ENCODE results near the gene XXYLT1.

The XXYLT1 gene

DNA sequence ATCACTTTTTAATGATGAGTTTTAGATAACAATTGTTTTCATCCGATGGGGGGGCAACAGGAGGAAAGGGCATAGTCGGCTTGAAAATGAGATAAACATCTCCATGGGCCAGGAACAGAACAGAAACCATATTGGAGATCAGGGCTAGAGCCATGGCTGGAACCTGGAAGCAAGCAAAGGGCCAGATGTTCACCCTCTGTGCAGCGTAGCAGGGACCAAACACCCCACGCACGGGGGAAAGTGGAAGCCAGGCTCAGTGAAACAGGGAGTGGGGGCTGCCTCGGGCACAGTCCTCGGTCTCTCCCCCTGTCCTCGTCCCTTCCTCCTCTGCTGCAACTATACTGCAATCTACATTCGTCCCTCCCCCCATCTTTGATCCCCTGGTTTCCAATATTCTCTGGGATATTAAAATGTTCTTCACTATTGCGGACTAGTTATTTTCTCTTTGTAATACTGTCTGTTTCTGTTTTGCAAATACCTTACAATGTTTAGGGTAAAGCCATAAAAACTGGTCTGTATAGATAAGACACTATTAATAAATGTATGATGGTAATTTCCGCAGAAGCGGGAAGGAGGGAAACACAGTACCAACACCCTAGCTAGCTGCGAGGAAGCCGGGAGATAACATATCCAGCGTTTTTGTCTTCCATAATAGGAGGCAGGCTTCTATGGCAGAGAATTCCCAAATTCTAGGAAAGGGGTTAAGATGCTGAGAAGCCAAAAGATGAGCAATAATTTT, 121.5 kb downstream of the XXYLT1 start:
- DNase-seq: no peak

DNA sequence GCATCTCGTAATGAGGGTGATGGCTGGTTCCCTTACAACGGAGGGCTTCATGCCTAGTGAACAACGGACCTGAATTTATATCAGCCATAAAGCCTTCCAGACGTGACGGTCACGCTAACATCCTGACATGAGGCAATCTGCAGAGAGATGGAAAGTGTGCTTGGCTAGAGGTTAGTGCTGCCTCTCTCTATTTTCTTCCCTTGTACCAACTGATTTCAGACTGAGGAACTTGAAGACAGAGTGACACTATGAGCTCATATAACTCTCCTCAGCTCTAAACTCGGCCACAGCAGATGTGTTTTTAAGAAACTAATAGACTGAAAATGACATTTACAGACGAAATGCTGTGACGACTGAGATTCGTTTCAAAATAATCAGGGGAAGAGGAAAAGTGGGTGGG, 122.4 kb downstream of the XXYLT1 start:
- DNase-seq: no peak

DNA sequence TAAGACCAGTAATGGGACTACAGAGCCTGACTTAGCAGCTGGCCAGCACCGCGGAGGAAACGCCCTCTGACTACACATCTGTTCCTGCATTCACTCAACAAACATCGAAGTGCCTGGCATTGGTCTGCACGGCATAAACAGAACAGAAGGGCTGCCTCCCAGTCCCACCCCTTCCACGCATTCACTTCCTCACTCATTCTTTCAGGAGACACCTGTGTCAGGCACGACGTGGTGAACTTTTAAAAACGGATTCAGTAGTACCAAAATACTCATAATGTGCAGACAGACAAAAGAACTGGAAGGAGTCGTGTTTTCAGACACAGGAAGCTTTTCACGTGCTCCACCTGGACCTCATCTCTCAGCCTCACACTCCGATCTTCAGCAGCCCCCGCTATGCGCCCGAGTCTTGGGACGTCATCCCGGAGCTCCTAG, 123.3 kb downstream of the XXYLT1 start:
- DNase-seq: no peak

DNA sequence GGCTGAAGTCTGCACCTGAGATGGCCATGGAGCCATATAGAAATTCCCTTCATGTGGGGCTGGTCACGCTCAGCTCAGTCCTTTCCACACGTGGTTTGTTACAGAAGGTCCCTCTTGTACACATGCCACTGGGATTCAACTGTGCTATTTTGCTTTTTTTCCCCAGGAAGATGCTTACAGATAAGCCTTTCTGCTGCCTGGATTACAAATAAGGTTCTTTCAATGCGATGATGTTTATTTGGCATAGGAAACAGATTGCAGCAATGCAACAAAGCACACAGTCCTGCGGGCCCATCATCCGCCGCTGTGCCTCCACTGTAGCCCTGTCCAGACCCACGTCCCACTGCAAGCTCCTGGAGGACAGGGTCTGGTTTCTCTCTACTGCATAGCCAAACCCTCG, 124.8 kb downstream of the XXYLT1 start:
- no peak for DNase-seq

DNA sequence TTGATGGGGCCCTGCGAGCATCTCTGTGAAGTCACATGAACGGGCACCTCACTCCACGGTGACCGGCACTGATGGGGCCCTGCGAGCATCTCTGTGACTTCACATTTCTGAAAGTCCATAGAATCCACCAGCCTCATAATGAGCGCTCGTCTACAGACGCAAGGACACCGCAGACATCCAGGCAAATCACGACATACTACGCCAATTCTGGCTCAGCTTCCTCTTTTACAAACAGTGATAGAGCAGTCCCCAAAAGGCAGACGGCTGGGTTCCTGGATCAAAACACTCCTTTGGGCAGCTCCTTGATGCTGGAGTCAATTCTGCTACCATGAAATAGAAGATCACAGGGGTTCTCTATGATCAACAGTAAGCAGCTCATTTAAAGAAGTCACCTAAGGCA, 125.4 kb downstream of the XXYLT1 start:
- DNase-seq: no peak

DNA sequence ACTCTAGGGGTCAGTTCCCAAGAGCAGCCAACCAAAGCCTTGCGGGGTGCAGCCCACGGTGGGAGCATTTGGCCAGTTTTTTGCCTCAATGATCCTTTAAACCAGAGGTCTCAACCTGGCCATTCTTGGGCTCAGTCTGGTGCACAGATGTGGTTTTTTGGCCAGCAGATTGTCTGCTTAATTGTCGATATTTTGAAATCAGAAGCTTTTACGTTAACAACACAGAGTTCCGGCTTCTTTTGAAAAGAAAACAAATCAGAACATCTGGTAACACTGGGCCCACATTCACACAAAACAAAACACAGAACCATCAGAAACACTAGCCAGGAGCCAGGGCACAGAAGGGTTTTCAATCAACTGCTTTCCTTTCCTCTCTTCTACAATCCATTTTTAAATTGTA, 127.7 kb downstream of the XXYLT1 start:
- DNase-seq: no peak

DNA sequence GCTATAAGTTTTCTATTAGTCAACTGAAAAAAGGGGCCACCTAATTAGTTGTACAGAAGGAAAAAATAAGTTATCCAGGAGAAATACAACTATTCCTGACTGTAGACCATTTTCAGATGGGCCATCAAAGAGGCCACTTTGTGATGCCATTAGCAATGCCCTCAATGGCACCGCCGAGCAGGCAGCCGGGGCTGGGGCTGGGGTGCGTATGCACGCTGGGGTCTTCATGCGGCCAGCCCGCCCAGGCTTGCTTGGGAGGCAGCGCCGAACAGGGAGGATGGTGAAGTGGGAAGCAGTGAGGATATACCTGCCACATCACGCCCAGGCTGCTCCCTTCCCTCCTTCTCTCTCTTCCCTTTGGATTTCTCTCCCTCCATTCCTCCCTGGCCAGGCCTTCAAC, 128.4 kb downstream of the XXYLT1 start:
- DNase-seq: no peak

DNA sequence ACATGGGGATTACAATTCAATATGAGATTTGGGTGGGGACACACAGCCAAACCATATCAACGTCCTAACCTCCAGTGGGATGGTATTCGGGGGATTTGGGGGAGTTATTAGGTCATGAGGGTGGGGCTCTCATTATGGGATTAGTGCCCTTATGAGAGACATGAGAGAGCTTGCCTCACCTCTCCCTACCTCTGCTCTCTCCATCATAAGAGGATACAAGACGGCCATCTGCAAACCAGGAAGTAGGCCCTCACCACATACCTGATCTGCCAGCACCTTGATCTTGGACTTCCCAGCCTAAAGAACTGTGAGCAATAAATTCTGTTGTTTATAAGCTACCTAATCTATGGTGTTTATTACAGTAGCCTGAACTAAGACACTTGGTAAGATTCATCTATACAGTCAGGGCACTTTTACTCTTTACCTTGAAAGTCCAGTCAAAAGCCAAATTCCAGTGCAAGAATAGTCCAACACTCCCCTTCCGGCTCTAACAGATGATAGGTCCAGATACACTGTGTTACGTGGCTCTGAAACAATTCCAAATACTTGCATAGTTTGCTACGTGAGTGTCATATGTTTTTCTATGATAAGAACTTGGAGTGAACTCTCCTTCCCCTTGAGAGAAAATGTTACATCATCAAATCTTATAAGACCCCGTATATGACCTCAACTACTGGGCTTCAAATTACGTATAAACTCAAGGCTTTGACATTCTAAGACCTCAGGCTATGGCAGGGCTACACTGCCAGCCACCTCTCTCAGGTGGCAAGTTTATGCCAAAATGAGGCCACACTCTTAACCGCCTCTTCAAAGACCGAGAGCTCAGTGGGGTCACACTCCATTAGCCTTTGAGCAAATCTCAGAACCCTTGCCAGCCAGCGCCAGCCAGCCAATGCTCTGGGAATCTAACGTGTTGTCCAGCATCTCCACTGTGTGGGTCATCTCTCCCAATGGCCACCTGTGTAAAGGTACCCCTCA, 129.9 kb downstream of the XXYLT1 start:
- no peak for DNase-seq

DNA sequence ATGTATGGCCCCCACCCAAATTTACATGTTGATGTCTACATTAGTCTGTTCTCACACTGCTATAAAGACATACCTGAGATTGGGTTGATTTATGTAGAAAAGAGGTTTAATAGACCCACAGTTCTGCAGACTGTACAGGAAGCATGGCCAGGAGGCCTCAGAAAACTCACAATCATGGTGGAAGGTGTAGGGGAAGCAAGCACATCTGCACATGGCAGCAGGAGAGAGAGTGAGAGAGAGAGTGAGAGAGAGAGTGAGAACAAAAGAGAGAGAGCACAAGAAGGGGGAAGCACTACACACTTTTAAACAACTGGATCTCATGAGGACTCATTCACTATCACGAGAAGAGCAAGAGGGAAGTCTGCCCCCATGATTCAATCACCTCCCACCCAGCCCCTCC, 130.5 kb downstream of the XXYLT1 start:
- no peak for DNase-seq

DNA sequence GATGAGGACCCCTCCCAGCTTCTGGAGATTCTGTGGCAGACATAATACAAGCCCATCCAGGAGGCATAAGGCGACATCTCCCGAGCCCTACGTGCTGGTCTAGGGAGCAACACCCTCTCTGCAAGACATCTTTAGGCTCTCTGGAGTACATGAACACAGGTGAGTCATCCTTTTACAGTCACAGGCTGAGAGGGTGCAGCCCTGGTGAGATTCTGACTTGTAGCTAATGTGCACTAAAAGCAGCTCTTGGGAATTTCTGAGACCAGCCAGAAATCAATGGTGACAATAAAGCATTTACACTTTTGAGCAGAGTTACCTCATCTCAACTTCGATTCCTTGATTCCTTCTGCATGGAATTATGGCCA, 131.1 kb downstream of the XXYLT1 start:
- no peak for DNase-seq

DNA sequence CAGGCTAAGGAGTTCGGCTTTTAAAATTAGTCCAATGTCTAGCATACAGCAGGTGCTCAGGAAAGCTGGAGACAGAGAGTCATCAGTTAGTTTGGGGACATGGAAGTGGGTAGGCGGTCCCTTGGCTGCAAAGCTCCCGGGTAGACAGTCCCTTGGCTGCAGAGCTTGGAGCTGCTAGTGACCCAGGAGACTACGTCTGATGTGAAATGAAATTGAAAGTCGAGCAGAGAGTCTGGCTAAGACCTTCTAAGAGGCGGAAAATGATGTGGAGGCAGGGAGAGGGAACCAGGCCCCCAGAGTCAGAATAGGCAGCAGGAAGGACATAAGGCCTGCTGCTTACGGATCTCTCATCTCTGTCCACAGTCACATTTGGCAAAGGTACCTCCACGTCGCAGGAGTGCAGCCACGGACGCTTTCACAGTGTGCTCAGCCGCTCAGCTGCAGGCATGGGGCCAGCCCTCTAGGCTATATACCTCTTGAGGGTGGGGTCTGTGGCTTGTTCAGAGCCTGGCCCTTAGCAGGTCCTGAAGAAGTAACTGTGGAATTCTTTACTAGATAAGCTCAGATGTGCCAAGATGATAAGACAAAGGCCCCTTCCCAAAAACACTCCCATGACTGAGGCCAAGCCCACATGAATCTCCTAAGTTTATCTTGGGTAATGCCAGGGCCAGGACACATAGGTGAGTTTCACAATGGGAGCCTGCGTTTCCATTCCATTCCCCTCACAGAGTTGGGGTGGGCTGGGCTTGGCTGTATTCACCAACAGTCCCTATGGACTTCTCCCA, 131.7 kb downstream of the XXYLT1 start:
- no peak for DNase-seq

DNA sequence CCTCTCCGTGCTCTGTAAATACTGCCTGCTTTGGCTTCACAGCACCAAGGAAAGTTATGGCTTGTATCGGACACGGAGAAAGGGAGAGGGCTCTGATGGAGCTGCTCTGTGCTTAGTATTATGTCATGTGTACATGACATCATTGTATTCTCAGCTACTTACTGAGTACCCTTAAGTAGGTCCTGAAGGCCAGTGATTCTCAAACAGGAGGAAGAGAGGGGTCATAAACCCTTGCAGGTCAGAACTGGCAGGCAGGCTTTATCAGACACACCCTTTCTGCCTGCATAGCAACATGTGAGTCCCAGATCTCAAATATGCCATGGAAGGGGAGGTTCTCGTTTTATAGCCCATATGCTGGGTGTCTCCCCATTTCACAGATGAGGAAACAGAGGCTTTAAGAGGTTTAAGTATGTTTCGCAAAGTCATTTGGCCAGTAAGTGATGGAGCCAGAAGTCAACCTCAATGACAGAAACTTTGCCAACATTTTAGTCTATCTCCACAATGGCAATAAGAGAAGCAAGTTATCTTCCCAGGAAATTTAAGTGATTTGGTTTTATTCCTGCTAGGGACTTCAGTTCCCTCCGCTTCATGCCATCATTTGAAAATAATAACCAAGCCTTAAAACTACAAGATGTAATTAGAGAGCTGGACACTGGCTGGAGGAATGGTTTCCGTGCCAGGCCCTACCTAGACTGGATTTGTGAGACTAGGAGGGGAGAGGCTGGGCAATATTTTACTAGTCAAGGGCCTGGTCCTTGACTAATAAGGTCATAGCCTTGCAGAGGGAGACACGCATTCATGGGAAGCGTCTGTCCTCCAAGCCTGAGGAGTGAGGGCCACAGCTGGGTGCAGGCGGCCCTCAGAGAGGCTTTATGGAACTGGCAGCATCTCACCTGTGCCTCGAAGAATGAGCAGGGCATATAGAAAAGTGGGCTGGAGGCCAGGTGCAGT, 133.0 kb downstream of the XXYLT1 start:
- DNase-seq: no peak

DNA sequence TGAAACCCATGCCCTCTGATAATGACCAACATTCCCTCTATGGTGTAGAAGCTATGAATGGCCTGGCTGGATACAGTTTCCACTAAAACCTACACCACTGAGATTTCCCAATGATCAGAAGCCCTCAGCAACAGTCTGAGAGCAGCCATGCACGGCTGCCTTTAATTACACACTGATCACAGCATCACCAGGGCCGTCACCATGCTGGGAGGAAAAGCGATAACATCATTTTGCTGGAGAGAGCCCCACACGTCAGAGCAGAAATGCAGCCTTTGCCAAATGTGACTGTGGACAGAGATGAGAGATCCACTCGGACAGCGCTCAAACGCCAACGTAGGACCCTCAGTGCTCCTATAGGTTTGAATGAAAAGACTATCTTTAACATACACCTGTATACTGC, 135.0 kb downstream of the XXYLT1 start:
- DNase-seq: no peak

DNA sequence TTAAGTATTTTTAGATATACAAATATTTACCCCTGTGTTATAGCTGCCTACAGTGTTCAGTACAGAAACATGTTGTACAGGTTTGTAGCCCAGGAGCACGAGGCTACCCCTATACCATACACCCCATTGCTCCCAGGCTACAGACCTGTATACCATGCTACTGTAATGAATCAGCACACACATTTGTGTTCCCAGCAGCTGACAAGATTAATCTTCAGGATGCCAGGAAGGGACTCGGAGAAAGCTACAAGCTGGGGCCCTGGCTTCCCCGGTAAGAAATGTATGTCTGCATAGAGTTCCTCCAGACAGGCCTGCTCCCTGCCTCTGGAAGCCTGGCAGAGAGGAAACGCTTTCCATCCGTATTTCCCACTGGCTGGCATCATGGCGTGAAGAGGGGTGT, 136.5 kb downstream of the XXYLT1 start:
- no peak for DNase-seq

DNA sequence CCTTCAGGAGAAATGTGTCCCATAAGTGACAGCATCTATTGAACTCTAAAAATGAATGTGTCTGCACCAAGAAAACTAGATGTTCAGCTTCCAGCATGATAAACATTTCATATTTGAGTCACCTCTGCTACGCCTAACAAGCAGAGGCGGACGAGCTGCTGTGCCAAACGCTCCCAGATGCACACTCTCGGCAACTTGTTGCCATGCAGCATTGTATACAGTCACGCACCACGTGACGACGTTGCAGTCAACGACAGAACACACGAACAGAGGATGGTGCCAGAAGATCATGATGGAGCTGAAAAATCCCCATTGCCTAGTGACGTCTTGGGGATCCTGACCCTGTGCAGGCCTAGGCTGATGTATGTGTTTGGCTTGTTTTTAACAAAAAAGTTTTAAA, 137.5 kb downstream of the XXYLT1 start:
- DNase-seq: no peak

DNA sequence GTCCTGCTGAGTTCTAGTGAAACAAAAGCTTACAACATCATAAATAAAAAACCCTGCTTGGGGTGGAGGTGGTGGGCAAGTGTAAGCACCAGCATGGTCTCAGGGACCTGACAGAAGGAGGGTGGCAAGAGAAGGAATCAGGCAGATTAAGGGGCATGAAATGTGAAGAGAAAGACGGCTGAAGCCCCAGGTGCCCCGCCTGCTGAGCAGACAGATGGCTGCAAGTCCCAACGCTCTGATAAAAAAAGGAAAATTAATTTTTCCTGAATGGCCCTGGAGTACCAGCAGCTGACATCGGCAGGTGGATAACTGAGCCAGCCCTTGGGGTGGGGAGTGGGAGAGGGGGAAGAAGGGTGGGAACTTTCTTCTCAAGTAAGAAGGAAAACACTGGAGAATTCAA, 137.9 kb downstream of the XXYLT1 start:
- no peak for DNase-seq

DNA sequence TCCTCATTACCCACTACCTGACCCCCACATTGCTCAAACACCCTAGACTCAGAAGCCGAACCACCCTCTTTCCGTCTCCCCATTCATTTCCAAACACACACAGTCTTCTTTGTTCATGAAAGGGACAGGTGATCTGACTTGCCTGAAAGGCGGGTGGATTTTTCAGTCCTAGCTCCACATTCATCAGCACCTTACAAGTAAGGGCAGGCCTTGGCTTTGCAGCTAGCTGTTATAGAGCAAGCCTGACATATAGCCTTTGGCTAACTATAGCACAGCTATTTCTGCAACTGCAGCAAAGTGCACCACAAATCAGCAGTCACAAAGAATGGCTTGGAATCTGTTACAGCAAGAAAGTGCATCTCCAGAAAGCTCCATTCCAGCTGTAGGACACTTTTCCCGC, 139.8 kb downstream of the XXYLT1 start:
- DNase-seq: no peak

DNA sequence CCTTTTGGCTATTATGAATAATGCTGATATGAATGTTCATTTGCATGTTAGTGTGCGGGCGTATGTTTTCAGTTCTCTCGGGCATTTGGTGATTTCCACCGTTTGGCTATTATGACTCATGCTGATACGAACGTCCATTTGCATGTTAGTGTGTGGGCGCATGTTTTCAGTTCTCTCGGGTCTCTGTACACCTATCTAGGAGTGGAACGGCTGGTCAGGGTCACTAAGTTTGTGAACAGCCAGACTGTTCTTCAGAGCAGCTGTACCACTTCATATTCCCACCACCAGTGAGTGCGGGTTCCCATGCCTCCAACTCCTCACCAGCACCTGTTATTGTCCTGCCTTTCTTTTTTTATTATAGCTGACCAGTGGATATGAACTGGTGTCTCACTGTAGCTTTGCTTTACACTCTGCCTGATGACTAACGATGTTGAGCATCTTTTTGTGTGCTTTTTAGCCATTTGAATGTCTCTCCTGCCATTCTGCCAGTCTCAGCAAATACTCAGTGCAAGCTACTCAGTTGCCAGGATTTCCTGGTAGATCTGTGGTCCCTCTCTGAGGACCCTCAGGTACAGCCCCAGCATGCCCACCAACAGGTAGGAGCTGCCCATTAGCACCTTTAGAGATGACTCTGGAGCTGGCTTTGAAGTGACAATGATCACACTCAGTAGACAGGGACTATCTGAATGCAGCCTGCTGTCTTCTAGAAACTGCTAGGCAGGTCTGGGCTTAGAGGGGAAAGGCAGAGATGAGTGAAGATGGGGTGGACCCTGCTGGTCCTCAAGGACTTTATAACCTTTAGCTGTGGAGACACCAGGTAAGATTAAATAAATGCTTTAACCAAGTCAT, 141.1 kb downstream of the XXYLT1 start:
- no peak for DNase-seq

DNA sequence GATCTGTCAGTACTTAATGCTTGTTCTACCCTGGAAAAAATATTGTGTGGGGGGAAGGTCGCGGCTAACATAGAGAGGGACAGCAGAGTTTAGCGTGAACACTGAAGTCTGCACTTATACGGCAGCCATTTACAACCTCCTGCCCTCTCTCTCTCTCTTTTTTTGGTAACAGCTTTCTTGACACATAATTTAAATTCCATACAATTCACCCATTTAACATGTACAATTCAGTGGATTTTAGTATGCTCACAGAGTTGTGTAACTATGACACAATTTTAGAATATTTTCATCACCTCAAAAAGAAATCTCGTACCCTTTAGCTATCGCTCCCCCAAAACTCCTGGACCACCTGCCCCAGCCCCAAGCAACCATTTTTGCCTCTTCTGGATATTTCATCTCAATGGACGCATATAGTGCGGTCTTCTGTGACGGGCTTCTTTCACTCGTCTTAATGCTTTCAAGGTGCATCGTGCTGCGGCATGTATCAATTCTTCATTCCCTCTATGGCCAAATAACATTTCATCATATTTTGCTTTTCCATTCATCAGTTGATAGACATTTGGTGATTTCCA, 141.8 kb downstream of the XXYLT1 start:
- no peak for DNase-seq

DNA sequence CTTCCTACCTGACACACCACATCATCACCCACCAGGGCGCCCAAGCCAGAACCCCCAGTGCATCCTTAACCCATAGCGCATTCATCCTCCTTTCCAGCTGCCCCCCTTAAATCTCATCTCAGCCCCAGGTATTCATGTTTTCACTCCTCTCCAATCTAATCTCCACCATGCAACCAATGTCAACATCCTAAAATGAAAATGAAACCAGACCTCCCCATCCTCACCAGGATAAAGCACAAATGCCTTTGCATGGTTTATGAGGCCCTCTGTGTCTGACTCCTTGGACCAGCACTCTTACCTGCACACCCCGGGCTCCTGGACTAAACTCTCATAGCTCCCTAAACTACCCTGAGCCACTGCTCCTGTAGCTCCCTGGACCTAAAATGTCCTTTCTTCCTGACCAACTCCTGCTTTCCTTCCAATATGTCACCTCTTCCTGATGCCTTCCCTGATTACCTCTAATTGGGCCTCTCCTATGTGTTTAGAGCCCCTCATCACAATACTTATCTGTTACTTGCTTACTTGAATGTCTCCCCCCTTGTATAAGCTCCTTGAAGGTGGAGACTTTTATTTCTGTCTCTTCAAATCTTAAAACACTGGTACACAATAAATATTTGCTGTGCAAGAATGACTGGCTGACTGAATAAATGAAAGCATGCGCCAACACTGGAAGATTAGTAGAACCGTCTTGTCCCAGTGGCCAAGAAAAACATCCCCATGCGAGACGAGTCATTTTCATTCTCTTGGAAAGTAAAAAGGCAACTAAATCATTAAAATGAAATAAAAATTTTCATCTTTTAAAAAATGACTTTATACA, 142.5 kb downstream of the XXYLT1 start:
- no peak for DNase-seq
